Measurements from ENCODE around the gene SCGN. TPM values are rescaled to one million over a fixed set of nuclear protein-coding genes. Genes with fewer than 3 reads are reported as not detected.

Gene SCGN
- total and polyA plus RNA-seq, 2 of the 4 experiments (the other 2 are of a cell fraction), result not detected

DNA sequence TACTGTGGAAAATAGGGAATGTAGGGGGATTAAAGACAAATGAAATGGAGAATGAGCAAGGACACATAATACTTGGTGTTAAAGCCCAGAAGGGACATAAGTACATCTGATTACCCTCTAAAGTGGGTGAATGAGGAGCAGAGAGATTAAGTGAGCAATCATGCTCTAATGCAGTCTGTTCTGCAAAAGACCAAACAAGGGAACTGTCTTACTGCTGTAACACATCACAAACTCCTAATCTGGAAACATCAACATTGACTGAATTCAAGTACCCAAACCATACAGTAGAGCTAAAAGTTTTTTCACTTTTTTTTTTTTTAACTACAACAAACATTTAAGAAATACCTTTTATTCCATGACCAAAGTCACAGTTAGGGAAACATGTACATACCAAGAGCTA, 83.2 kb downstream of the SCGN start:
- no peak overlapping the region for H2BK120ac ChIP-seq (ENCODE audit: low read depth, low read length)
- H3K4me2 ChIP-seq (ENCODE audit: low read depth, low read length), result no peak overlapping the region
- ChIA-PET POLR2A (ENCODE audit: unreplicated experiment) (no interaction called here), CTCF (no interaction called here)
- no peaks in the 10 kb centered on the region for H3K9me3 ChIP-seq (ENCODE audit: control insufficient read depth, insufficient read depth, low read length)
- H4K20me1 ChIP-seq (ENCODE audit: insufficient read depth, low read length), result no peaks in the 10 kb centered on the region
- no peak overlapping the region for H3K27ac ChIP-seq (ENCODE audit: insufficient read depth, low read length)
- H3K36me3 ChIP-seq (ENCODE audit: control insufficient read depth, insufficient read depth, low read length), result no peaks in the 10 kb centered on the region
- H3K9me1 ChIP-seq (ENCODE audit: insufficient read depth, low read length), result no peaks in the 10 kb centered on the region
- DNase-seq (no peak), ATAC-seq (ENCODE audit: low read depth) (no peak)
- H2BK20ac ChIP-seq (ENCODE audit: low read depth, low read length), result no peak overlapping the region
- no peak overlapping the region for H3K14ac ChIP-seq (replicated peaks; ENCODE audit: low read depth, low read length)
- H4K91ac ChIP-seq (ENCODE audit: insufficient read depth, low read depth, low read length), result no peak overlapping the region
- H2AFZ ChIP-seq (replicated peaks; ENCODE audit: low read length, poor library complexity), result no peak overlapping the region
- no TSS peak for BruUV-seq (replicated peaks)
- intact Hi-C loops (cut with micrococcal nuclease) (no loop called here), in situ Hi-C loops (cut with MboI; ENCODE audit: low sequenced_read_pairs) (no loop called here), dilution Hi-C loops (cut with HindIII; ENCODE audit: low sequenced_read_pairs, unreplicated experiment) (no loop called here)
- TF ChIP-seq RAD21 (IDR thresholded peaks at IDR 0.05; ENCODE audit: low read length) (no peak), MXI1 (IDR thresholded peaks at IDR 0.05; ENCODE audit: borderline replicate concordance, low read depth, low read length) (no peak), POLR2A (IDR thresholded peaks at IDR 0.05; ENCODE audit: low read depth, low read length) (no peak), RFX5 (IDR thresholded peaks at IDR 0.05; ENCODE audit: low read depth, low read length) (no peak)
- TF ChIP-seq, protein P1, sequence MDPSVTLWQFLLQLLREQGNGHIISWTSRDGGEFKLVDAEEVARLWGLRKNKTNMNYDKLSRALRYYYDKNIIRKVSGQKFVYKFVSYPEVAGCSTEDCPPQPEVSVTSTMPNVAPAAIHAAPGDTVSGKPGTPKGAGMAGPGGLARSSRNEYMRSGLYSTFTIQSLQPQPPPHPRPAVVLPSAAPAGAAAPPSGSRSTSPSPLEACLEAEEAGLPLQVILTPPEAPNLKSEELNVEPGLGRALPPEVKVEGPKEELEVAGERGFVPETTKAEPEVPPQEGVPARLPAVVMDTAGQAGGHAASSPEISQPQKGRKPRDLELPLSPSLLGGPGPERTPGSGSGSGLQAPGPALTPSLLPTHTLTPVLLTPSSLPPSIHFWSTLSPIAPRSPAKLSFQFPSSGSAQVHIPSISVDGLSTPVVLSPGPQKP (IDR thresholded peaks at IDR 0.05; ENCODE audit: borderline replicate concordance, low read depth, low read length), result no peak
- TF ChIP-seq, protein P2, sequence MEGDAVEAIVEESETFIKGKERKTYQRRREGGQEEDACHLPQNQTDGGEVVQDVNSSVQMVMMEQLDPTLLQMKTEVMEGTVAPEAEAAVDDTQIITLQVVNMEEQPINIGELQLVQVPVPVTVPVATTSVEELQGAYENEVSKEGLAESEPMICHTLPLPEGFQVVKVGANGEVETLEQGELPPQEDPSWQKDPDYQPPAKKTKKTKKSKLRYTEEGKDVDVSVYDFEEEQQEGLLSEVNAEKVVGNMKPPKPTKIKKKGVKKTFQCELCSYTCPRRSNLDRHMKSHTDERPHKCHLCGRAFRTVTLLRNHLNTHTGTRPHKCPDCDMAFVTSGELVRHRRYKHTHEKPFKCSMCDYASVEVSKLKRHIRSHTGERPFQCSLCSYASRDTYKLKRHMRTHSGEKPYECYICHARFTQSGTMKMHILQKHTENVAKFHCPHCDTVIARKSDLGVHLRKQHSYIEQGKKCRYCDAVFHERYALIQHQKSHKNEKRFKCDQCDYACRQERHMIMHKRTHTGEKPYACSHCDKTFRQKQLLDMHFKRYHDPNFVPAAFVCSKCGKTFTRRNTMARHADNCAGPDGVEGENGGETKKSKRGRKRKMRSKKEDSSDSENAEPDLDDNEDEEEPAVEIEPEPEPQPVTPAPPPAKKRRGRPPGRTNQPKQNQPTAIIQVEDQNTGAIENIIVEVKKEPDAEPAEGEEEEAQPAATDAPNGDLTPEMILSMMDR (conservative IDR thresholded peaks at IDR 0.05; ENCODE audit: low read depth, low read length), result no peak
- no peak overlapping the region for H3K4ac ChIP-seq (ENCODE audit: low read depth, low read length)
- no peak overlapping the region for H4K8ac ChIP-seq (ENCODE audit: low read depth in 2 of 2, low read length in 2 of 2)
- H4K5ac ChIP-seq (ENCODE audit: low read depth, low read length), result no peak overlapping the region
- no peak overlapping the region for H3K4me3 ChIP-seq (ENCODE audit: insufficient read depth, low read depth, low read length)
- no peak overlapping the region for H3K9ac ChIP-seq (ENCODE audit: low read depth, low read length)
- no peak overlapping the region for H2AK5ac ChIP-seq (ENCODE audit: low read depth, low read length)
- no peak overlapping the region for H3K56ac ChIP-seq (ENCODE audit: extremely low read depth, insufficient read depth, low read length)
- no peaks in the 10 kb centered on the region for H3K79me1 ChIP-seq (ENCODE audit: low read depth in 1 of 2, low read length in 2 of 2)
- H2AK9ac ChIP-seq (replicated peaks; ENCODE audit: low read depth, low read length, poor library complexity), result no peak overlapping the region
- H3K18ac ChIP-seq (ENCODE audit: low read depth, low read length), result no peak overlapping the region
- no peaks in the 10 kb centered on the region for H3K4me1 ChIP-seq (ENCODE audit: control insufficient read depth, insufficient read depth, low read length)
- no peak overlapping the region for H2BK5ac ChIP-seq (ENCODE audit: low read depth, low read length, poor library complexity, severe bottlenecking)
- H3K23ac ChIP-seq (ENCODE audit: low read depth, low read length), result no peak overlapping the region
- H3K27me3 ChIP-seq (ENCODE audit: control insufficient read depth, insufficient read depth, low read length), result no peaks in the 10 kb centered on the region
- no peak overlapping the region for H2BK15ac ChIP-seq (ENCODE audit: low read depth, low read length)
